Measurements from ENCODE around the gene TEX14. TPM values are rescaled to one million over a fixed set of nuclear protein-coding genes. Genes with fewer than 3 reads are reported as not detected.

TEX14 gene
- polyA plus RNA-seq, 10 donors, result 2.4 to 5.2 (median 3.7) TPM

Other genes with a start within 250 kb of the TEX14 start
- under 1 TPM; 0.05 to 0.25 (median 0.14) TPM for gene HSF5, start 203.6 kb downstream of the TEX14 start, polyA plus RNA-seq (ENCODE audit: insufficient read length in 10 of 10)
- gene MTMR4, start 177.4 kb downstream of the TEX14 start, polyA plus RNA-seq (ENCODE audit: insufficient read length in 10 of 10), result 10 to 100 TPM; 14.0 to 28.1 (median 22.4) TPM
- gene RAD51C, start 557 bp upstream of the TEX14 start, polyA plus RNA-seq (ENCODE audit: insufficient read length in 10 of 10), result 10 to 100 TPM; 24.8 to 38.0 (median 28.7) TPM
- 1 to 10 TPM in 9 of 10 donors, under 1 TPM in 1; 0.91 to 2.3 (median 1.5) TPM for gene PPM1E, start 63.8 kb upstream of the TEX14 start, polyA plus RNA-seq (ENCODE audit: insufficient read length in 10 of 10)

Measured in muscle of back (tissue), 10 donors.